CD14-positive monocyte (primary cell): Measurements from ENCODE around the gene LRIT1. TPM values are rescaled to one million over a fixed set of nuclear protein-coding genes. Genes with fewer than 3 reads are reported as not detected.

Experiments
- DNase-seq, 3 donors: peaks; one replicate each; pipeline ENCODE4 v3.0.0-alpha.2; 2011 to 2022
- H2AFZ ChIP-seq: 2 replicates; pipeline ENCODE4 v1.6.0; 2012; ENCODE audit warnings: mild to moderate bottlenecking, low read depth, low read length, inconsistent platforms; ENCODE audit not compliant: insufficient read depth, poor library complexity, severe bottlenecking
- H3K27ac ChIP-seq, 2 donors: 1 replicate in 1 of 2; 2 replicates in 1 of 2; pipeline ENCODE4 v1.5.1; 2012 to 2013; ENCODE audit warnings: low read length in 2 of 2, control low read depth in 1 of 2, inconsistent platforms in 1 of 2, low read depth in 1 of 2, mild to moderate bottlenecking in 1 of 2
- H3K27me3 ChIP-seq, 2 donors: one replicate each; pipeline versions ENCODE4 v1.6.0 to v1.6.1; 2011 to 2013; ENCODE audit warnings: low read length in 2 of 2; ENCODE audit not compliant: control insufficient read depth in 2 of 2, insufficient read depth in 2 of 2
- H3K36me3 ChIP-seq, 2 donors: replicated peaks in 1 of 2; 1 replicate in 1 of 2; 2 replicates in 1 of 2; pipeline versions ENCODE4 v1.5.1 to v1.6.1; 2012 to 2013; ENCODE audit warnings: low read length in 2 of 2, control low read depth in 1 of 2, inconsistent platforms in 1 of 2, mild to moderate bottlenecking in 1 of 2; ENCODE audit not compliant: insufficient read depth in 2 of 2, control insufficient read depth in 1 of 2
- H3K4me1 ChIP-seq, 2 donors: 1 replicate in 1 of 2; 2 replicates in 1 of 2; pipeline versions ENCODE4 v1.5.1 to v1.6.1; 2012 to 2013; ENCODE audit warnings: low read length in 2 of 2, control low read depth in 1 of 2, inconsistent platforms in 1 of 2, mild to moderate bottlenecking in 1 of 2, moderate library complexity in 1 of 2; ENCODE audit not compliant: insufficient read depth in 2 of 2, control insufficient read depth in 1 of 2
- H3K4me2 ChIP-seq: replicated peaks from 2 replicates; pipeline ENCODE3; 2012; ENCODE audit warnings: low read length, moderate library complexity, mild to moderate bottlenecking; ENCODE audit not compliant: poor library complexity, severe bottlenecking; ENCODE audit errors: extremely low read depth
- H3K4me3 ChIP-seq, 3 experiments: fragments of 200-600 bp in 1 of 3; sonication (generic) in 1 of 3; replicated peaks in 1 of 3; 1 replicate in 2 of 3; 2 replicates in 1 of 3; pipeline ENCODE4 v1.5.1; 2011 to 2013; ENCODE audit warnings: low read length in 3 of 3, mild to moderate bottlenecking in 3 of 3, control low read depth in 2 of 3, low read depth in 2 of 3, inconsistent platforms in 1 of 3, moderate library complexity in 1 of 3
- H3K79me2 ChIP-seq: 2 replicates; pipeline ENCODE4 v1.6.0; 2012; ENCODE audit warnings: mild to moderate bottlenecking, control low read depth, inconsistent platforms, low read length, moderate library complexity; ENCODE audit not compliant: insufficient read depth
- H3K9ac ChIP-seq: 2 replicates; pipeline ENCODE4 v1.6.0; 2017; ENCODE audit warnings: low read length, mild to moderate bottlenecking; ENCODE audit not compliant: insufficient read depth, poor library complexity, severe bottlenecking
- H3K9me3 ChIP-seq, 2 donors: replicated peaks in 1 of 2; 1 replicate in 1 of 2; 2 replicates in 1 of 2; pipeline versions ENCODE4 v1.5.1 to v1.6.1; 2012 to 2013; ENCODE audit warnings: low read length in 2 of 2, control low read depth in 1 of 2; ENCODE audit not compliant: control insufficient read depth in 1 of 2, insufficient read depth in 1 of 2
- H4K20me1 ChIP-seq: 2 replicates; pipeline ENCODE4 v1.6.0; 2012; ENCODE audit warnings: mild to moderate bottlenecking, low read length, control low read depth, moderate library complexity; ENCODE audit not compliant: insufficient read depth
- H3K27ac Mint-ChIP-seq, 7 donors: one replicate each; pipeline ENCODE4 v1.8.0; 2020; ENCODE audit warnings: mild to moderate bottlenecking in 7 of 7, mixed read lengths in 7 of 7, moderate library complexity in 6 of 7, inconsistent platforms in 2 of 7
- H3K27me3 Mint-ChIP-seq, 3 donors: one replicate each; pipeline ENCODE4 v1.8.0; 2021 to 2022; ENCODE audit warnings: low read depth in 3 of 3, mild to moderate bottlenecking in 3 of 3, mixed read lengths in 3 of 3, moderate library complexity in 3 of 3, inconsistent platforms in 1 of 3
- H3K36me3 Mint-ChIP-seq, 2 donors: one replicate each; pipeline ENCODE4 v1.8.0; 2020; ENCODE audit warnings: mixed read lengths in 2 of 2, inconsistent platforms in 1 of 2, mild to moderate bottlenecking in 1 of 2
- H3K4me1 Mint-ChIP-seq: one replicate; pipeline ENCODE4 v1.8.0; 2020; ENCODE audit warnings: mild to moderate bottlenecking, mixed read lengths
- H3K4me3 Mint-ChIP-seq, 2 donors: one replicate each; pipeline ENCODE4 v1.8.0; 2020; ENCODE audit warnings: mild to moderate bottlenecking in 2 of 2, mixed read lengths in 2 of 2, moderate library complexity in 1 of 2
- H3K9me3 Mint-ChIP-seq, 7 donors: one replicate each; pipeline ENCODE4 v1.8.0; 2020 to 2022; ENCODE audit warnings: mixed read lengths in 7 of 7, mild to moderate bottlenecking in 6 of 7, moderate library complexity in 6 of 7, inconsistent platforms in 2 of 7
- CTCF ChIP-seq: fragments of 200-600 bp; IDR thresholded peaks from one replicate; pipeline ENCODE4 v1.8.0; 2022; ENCODE audit warnings: antibody characterized with exemption, mild to moderate bottlenecking
- WGBS: methylation state at CpG from one replicate; pipeline ENCODE4 v1.1.5; 2013; ENCODE audit warnings: missing lambda C conversion rate; ENCODE audit not compliant: insufficient coverage; 5-methylcytosine and 5-hydroxymethylcytosine counted together
- intact Hi-C, 2 donors: fragments of 100-400 bp; cut with micrococcal nuclease; formaldehyde crosslinking; loops; one replicate each; pipeline versions ENCODE4 v1.15.0 to v1.15.1; 2023
- polyA plus RNA-seq, 3 donors: library from polyadenylated mRNA; depleted of rRNA in 1 of 3; unstranded in 2 of 3; stranded (reverse) in 1 of 3; fragments of 300-500 nt in 2 of 3; fragments of >200 nt in 1 of 3; fragmentation: Illumina TruSeq in 2 of 3; gene quantifications; 1 replicate in 2 of 3; 2 replicates in 1 of 3; pipeline ENCODE4 v1.2.3, GENCODE V29; 2012 to 2021

LRIT1 gene
- polyA plus RNA-seq, 3 donors, result not detected

- no peak for TF ChIP-seq CTCF
- no peaks in the 10 kb centered on the region for H3K4me1 ChIP-seq
- H2AFZ ChIP-seq, result no peak overlapping the region
- Mint-ChIP-seq H3K27ac (no peak overlapping the region), H3K9me3 (peaks cover 0 to 7% (median 0%) of the 10 kb centered on the region in 7 donors), H3K36me3 (no peaks in the 10 kb centered on the region), H3K4me1 (no peaks in the 10 kb centered on the region), H3K27me3 (peaks cover 3 to 6% (median 6%) of the 10 kb centered on the region in 3 donors), H3K4me3 (no peak overlapping the region)
- intact Hi-C loops, result no loop called here
- no peak for DNase-seq
- no peak overlapping the region for H3K4me3 ChIP-seq
- H3K9ac ChIP-seq, result no peak overlapping the region
- H3K27me3 ChIP-seq, result no peaks in the 10 kb centered on the region
- no peaks in the 10 kb centered on the region for H3K9me3 ChIP-seq
- H3K27ac ChIP-seq, result no peak overlapping the region
- 80% methylated on average over 1 of the region's 3 CpGs for WGBS
- no peaks in the 10 kb centered on the region for H4K20me1 ChIP-seq
- H3K36me3 ChIP-seq, result no peaks in the 10 kb centered on the region
- no peak overlapping the region for H3K4me2 ChIP-seq
- no peaks in the 10 kb centered on the region for H3K79me2 ChIP-seq
Measured at GRCh38 chr10:84226616-84227015, 14.7 kb downstream of the LRIT1 start.

- Mint-ChIP-seq H3K36me3 (no peaks in the 10 kb centered on the region), H3K4me1 (no peaks in the 10 kb centered on the region), H3K27ac (no peak within 1 kb of the TSS), H3K9me3 (peaks cover 0 to 7% (median 0%) of the 10 kb centered on the region in 7 donors), H3K4me3 (no peak within 1 kb of the TSS), H3K27me3 (peaks cover 4 to 6% (median 6%) of the 10 kb centered on the region in 3 donors)
- Histone ChIP-seq H3K9ac (no peak within 1 kb of the TSS), H4K20me1 (no peaks in the 10 kb centered on the region), H3K4me2 (no peak within 1 kb of the TSS), H3K27me3 (no peaks in the 10 kb centered on the region), H3K9me3 (no peaks in the 10 kb centered on the region), H3K4me3 (no peak within 1 kb of the TSS), H3K36me3 (no peaks in the 10 kb centered on the region), H3K27ac (no peak within 1 kb of the TSS), H3K79me2 (no peaks in the 10 kb centered on the region), H2AFZ (no peak within 1 kb of the TSS), H3K4me1 (no peaks in the 10 kb centered on the region)
- TF ChIP-seq CTCF, result no peak
- DNase-seq, result no peak
- 71% methylated on average over 4 of the region's 6 CpGs for WGBS
- intact Hi-C loops, result no loop called here
Measured at GRCh38 chr10:84225427-84226173, 15.7 kb downstream of the LRIT1 start, which contains the start of gene LRIT2. LRIT2 (minus strand) TSS chr10:84225544; CDS start chr10:84225520, 24 bp downstream.
